ENCODE data around the gene MTARC2.

The MTARC2 gene

DNA sequence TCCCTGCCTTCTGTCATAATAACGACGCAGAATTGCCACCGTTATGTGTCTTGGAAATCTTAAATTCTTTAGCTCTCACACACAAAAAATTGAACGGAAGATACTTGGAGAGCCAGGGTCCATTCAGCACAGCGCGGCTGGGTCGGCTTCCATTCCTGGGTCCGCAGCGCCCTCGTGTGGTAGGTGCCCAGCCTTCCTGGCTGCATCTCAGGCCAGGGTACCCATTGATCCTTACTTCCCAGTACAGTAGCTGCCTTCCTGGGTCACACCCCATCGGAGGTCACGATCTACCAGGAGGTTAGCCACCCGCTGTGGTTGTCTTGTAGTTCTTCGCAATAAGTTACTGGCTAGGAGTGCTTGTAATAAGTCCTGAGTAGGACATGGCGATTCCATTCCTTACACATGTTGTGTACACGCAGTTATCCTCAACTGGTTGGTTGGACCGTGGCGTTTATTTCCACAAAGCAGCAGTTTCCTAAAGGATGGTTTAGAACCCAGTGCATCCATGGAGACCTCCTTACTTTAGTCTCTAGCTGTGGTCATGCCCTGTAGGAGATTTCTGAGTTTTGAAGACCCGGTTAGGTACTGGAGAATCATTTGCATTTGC, 28.7 kb downstream of the MTARC2 start:
- peak; percentile 51 to 77 for DNase-seq (ENCODE audit: low read depth in 1 of 2, low spot score in 1 of 2)
- Histone ChIP-seq H3K27me3 (ENCODE audit: insufficient read depth, poor library complexity, severe bottlenecking) (no peaks in the 10 kb centered on the region), H3K27ac (replicated peaks) (no peak overlapping the region), H3K4me3 (replicated peaks; ENCODE audit: insufficient read depth, low read length) (no peak overlapping the region)
- TF ChIP-seq, protein P1, sequence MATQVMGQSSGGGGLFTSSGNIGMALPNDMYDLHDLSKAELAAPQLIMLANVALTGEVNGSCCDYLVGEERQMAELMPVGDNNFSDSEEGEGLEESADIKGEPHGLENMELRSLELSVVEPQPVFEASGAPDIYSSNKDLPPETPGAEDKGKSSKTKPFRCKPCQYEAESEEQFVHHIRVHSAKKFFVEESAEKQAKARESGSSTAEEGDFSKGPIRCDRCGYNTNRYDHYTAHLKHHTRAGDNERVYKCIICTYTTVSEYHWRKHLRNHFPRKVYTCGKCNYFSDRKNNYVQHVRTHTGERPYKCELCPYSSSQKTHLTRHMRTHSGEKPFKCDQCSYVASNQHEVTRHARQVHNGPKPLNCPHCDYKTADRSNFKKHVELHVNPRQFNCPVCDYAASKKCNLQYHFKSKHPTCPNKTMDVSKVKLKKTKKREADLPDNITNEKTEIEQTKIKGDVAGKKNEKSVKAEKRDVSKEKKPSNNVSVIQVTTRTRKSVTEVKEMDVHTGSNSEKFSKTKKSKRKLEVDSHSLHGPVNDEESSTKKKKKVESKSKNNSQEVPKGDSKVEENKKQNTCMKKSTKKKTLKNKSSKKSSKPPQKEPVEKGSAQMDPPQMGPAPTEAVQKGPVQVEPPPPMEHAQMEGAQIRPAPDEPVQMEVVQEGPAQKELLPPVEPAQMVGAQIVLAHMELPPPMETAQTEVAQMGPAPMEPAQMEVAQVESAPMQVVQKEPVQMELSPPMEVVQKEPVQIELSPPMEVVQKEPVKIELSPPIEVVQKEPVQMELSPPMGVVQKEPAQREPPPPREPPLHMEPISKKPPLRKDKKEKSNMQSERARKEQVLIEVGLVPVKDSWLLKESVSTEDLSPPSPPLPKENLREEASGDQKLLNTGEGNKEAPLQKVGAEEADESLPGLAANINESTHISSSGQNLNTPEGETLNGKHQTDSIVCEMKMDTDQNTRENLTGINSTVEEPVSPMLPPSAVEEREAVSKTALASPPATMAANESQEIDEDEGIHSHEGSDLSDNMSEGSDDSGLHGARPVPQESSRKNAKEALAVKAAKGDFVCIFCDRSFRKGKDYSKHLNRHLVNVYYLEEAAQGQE (IDR thresholded peaks at IDR 0.05; ENCODE audit: insufficient replicate concordance, low read depth): no peak
- TF ChIP-seq, protein P2, sequence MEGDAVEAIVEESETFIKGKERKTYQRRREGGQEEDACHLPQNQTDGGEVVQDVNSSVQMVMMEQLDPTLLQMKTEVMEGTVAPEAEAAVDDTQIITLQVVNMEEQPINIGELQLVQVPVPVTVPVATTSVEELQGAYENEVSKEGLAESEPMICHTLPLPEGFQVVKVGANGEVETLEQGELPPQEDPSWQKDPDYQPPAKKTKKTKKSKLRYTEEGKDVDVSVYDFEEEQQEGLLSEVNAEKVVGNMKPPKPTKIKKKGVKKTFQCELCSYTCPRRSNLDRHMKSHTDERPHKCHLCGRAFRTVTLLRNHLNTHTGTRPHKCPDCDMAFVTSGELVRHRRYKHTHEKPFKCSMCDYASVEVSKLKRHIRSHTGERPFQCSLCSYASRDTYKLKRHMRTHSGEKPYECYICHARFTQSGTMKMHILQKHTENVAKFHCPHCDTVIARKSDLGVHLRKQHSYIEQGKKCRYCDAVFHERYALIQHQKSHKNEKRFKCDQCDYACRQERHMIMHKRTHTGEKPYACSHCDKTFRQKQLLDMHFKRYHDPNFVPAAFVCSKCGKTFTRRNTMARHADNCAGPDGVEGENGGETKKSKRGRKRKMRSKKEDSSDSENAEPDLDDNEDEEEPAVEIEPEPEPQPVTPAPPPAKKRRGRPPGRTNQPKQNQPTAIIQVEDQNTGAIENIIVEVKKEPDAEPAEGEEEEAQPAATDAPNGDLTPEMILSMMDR (IDR thresholded peaks at IDR 0.05; ENCODE audit: insufficient read depth, low read length): peak; percentile 95
- no peak for TF ChIP-seq GABPA (IDR thresholded peaks at IDR 0.05; ENCODE audit: low read depth)

GRCh38 chr1:220783453-220783852, 35.3 kb downstream of the MTARC2 start:
- Histone ChIP-seq H3K4me3 (replicated peaks; ENCODE audit: insufficient read depth, low read length) (no peak overlapping the region), H3K27ac (replicated peaks) (no peak overlapping the region), H3K27me3 (ENCODE audit: insufficient read depth, poor library complexity, severe bottlenecking) (no peaks in the 10 kb centered on the region)
- TF ChIP-seq GABPA (IDR thresholded peaks at IDR 0.05; ENCODE audit: low read depth) (no peak), SPI1 (IDR thresholded peaks at IDR 0.05; ENCODE audit: borderline replicate concordance, low read depth) (no peak), POLR2AphosphoS5 (IDR thresholded peaks at IDR 0.05; ENCODE audit: low read depth) (no peak)
- TF ChIP-seq, protein P1 (IDR thresholded peaks at IDR 0.05; ENCODE audit: insufficient replicate concordance, low read depth): no peak
- DNase-seq (ENCODE audit: low read depth in 1 of 2, low spot score in 1 of 2): no peak

DNA sequence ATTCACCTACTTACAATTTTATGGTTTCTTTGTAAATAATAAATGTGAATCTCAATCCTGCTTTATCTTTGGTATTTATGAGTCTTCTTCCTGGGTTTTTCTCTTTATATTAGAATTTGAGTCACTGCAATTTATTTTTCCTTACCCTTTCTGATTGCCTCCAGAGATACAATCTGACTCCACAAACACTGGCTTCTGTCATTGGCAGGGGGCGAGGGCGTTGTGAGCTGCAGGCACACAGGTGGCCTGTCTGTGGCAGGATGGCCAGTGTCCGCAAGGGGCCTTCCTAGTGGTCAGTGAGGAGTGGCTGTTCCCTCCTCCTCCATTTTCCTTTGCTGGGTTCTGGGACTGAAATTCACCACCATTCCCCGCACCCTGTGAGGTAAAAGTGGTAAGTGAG, 36.6 kb downstream of the MTARC2 start:
- TF ChIP-seq, protein P1 (IDR thresholded peaks at IDR 0.05; ENCODE audit: insufficient replicate concordance, low read depth): no peak
- TF ChIP-seq POLR2AphosphoS5 (IDR thresholded peaks at IDR 0.05; ENCODE audit: low read depth): no peak
- TF ChIP-seq, protein P2 (IDR thresholded peaks at IDR 0.05; ENCODE audit: insufficient read depth, low read length): no peak
- TF ChIP-seq SPI1 (IDR thresholded peaks at IDR 0.05; ENCODE audit: borderline replicate concordance, low read depth): no peak
- DNase-seq (ENCODE audit: low read depth in 1 of 2, low spot score in 1 of 2): no peak
- H3K27ac ChIP-seq (replicated peaks): no peak overlapping the region
- H3K27me3 ChIP-seq (ENCODE audit: insufficient read depth, poor library complexity, severe bottlenecking): no peaks in the 10 kb centered on the region
- H3K4me3 ChIP-seq (replicated peaks; ENCODE audit: insufficient read depth, low read length): no peak overlapping the region

All from HL-60 (cell line).